Left renal pelvis (tissue), 4 donors: ENCODE measurements around the gene PPIL6. TPM values are rescaled to one million over a fixed set of nuclear protein-coding genes. Genes with fewer than 3 reads are reported as not detected.

ENCODE experiments used
- DNase-seq, 4 donors: peaks; one replicate each; pipeline ENCODE4 v3.0.0-alpha.2; 2013; ENCODE audit warnings: low read depth in 4 of 4, low spot score in 3 of 4
- polyA plus RNA-seq, 4 donors: library from polyadenylated mRNA; unstranded; fragments of 120-200 nt; gene quantifications; one replicate each; pipeline ENCODE4 v1.2.1, GENCODE V29; 2013; ENCODE audit not compliant: insufficient read length in 4 of 4

PPIL6 gene
- polyA plus RNA-seq, 4 donors = 4.8 to 19.8 (median 18.2) TPM

DNA sequence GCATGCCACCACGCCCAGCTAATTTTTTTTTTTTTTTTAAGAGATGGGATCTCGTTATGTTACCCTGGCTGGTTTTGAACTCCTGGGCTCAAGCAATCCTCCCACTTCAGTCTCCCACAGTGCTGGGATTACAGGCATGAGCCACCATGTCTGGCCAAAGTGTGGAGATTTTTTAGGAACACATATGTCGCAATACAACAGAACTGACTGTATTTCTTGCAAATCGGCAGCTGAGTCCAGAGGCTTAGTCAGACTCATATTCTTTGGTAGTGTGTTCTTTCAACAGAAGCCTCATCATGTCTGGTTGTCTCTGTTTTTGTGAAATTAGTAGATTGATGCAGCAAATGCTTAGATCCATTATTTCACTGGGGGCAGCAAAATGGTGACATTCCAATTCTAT is 34.2 kb downstream of the PPIL6 start:
- DNase-seq = no peak

DNA sequence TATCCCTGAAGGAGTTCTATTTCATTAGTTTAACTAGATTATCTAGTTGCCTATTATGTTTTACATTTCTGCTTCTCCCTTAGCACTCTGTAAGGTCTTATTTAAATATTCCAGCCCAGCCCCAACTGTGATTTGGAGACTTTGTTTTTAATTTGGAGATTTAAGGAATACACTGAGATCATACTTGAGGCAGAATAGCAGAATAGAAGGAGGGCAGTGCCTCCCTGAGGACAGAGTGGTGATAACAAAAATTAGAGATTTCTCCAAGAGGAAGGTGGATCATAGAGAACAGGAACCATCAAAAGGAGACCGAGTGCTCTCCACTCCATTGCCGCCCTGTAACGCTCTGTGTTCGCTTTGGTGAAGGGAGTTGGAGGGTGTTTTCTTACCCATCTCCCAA is 43.4 kb downstream of the PPIL6 start:
- no peak for DNase-seq

DNA sequence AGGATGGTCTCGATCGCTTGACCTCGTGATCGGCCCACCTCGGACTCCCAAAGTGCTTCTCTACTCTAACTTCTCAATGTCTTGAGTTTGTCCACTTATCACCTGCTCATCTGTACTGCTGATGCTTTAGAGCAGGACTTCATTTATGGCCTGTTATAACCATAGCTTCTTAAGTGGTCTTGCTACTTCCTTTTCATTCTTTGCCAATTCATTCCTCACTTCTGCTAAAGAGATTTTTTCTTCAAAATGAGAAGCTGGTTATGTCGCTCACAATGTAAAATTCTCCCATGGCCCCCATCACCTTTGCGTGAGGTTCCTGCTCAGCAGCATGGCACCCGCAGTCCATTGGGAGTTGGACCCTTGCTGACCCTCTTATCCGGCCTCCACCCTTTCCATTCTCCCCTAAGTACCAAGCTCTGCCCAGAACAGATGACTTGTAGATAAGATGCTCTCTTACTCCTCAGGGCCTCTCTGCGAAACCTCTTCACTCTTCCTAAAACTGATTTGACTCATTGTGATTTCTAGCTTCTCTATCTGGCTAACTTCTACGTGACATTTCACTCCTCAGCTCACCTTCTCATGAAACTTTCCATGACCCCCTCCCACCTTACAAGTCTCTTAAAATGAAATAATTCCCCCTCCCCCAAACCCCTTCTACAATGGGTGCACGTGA is 44.2 kb downstream of the PPIL6 start:
- no peak for DNase-seq

GRCh38 chr6:109393886-109394281 is 46.5 kb downstream of the PPIL6 start:
- no peak for DNase-seq

DNA sequence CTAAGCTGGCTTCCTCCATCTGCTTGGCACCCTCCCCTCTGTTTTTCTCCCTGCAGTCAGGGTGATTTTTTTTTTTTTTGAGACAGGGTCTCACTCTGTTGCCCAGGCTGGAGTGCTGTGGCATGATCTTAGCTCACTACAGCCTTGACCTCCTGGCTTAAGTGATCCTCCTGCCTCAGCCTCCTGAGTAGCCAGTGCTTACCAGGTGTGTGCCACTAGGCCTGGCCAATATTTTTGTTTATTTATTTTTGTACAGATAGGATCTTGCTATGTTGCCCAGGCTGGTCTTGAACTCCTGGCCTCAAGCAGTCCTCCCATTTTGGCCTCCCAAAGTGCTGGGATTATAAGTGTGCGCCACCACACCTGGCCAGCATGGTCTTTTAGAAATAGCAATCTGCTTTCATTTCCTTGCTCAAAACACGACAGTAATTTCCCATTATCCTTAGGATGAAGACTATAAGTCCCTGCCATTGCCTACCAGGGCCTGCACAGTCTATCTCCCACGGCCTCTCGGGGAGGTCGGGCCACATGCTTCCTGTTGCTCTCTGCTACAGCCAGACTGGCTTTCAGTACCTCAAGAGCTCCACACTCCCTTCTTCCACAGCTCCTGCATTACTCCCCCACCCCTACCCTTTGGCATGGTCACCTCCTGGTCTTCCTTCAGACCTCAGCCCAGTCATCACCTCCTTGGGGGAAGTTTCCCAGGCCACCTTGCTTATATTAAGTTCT is 47.1 kb downstream of the PPIL6 start:
- DNase-seq = no peak

DNA sequence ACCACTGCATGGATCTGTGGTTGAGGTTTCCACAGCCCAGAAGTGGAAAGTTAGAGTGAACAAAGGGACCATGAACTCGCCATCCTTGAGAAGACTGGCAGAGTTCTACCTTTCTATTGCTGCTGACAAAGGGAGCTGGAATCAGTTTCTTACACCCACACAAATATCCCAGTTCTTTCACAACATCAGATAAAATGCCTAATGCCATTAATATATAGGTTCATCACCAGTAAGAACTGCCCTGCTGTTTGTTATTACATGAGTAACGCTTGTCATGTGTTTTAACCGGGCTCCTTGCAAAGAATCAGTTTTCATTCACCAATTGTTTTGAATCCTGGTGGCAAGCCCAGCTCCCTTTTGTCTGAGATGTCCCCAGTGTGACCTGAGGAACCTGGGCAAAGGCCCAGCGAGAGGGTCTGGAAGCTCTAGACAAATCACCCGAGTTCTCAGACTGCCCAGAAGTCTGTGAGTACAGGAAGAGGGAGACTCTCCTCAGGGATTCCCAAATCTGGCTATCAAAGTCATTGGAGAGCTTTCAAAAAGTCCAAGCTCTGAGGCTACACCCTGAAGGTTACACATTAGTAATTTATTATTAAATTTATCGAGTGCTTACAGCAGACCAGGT is 50.7 kb downstream of the PPIL6 start:
- no peak for DNase-seq

GRCh38 chr6:109388265-109388664 is 52.2 kb downstream of the PPIL6 start:
- no peak for DNase-seq

- DNase-seq = no peak
These were observed 56.9 kb downstream of the PPIL6 start for GRCh38 chr6:109383438-109383940.

- peak; percentile 87 to 93 (median 92) for DNase-seq
These were observed 57.6 kb downstream of the PPIL6 start for GRCh38 chr6:109382576-109383437.

DNA sequence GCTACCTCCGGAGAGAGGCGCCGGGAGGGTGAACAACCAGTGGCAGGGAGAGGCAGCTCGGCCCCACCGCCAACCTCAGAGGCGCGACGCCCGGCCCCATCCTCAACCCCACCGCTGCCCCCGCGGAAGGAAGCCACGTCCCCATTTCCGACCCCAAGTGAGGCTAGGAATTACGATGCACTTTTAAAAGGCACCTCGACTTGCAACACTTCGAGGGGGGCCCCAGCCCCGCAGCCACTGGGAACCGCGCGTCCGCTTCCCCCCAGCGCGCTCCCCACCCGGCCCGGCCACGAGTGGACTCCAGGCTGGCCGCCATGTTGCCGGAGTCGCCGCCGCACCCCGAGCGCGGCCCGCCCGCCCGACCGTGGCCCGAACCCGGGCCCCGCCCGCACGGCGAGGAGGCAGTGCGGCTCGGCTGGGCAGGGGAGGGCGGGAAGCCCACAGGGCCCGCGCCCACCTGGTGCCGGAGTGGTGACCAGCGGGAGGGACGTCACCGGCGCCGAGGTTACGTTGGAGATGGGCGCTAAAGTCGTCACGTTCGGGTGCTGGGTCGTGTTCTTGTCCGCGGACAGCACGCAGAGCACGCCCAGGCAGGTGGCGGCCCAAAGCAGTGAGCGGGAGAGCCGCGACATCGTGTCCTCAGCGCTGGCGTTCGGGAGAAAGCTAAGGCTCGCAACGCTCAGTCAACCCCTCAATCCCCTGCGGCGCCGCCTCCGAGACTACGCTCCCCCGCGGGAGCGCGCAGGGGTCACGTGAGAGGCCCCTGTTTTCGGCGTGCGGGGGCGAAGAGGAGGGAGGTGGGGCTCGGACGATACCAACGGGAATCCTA is 58.5 kb downstream of the PPIL6 start, which contains the start of gene CD164:
Gene CD164 (minus strand): TSS at position 721 of the 829 bp plus-strand sequence. CDS start 89 bp downstream, at position 632.
- peak; percentile 92 to 95 (median 94) for DNase-seq

DNA sequence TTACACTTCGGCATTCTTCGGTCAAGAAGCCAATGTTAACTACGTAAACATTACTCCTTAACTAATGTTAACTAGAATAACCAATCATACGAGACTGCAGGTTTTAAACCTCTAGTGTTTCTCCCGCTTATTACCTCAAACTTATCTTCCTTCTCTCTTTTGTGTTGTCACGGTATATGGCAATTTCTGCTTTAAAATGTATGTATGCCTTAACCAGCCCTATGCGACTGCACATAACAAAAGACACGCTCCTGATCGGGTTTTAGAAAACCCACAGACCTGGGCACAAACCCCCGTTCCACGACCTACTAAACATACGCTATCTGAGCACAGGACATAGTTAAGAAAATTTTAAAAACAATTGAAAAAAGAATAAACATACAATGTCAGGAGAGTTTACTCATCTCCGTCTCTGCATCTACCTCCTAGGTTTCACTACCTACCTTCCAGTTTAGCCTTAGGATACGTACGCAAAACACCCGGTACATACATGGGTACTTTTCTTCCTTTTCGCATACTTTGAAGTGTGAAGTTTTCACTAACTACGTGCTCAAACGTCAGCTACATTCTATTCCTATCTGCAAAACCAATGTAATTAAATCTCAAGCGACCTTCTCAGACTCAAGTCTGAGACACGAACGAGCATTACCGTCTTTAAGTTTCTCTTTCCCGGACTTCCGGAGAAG is 59.2 kb downstream of the PPIL6 start:
- peak; percentile 20 to 40 (median 32) for DNase-seq

- DNase-seq = no peak
These were observed 60.7 kb downstream of the PPIL6 start for GRCh38 chr6:109379711-109380110.

GRCh38 chr6:109377717-109378116 is 62.7 kb downstream of the PPIL6 start:
- no peak for DNase-seq

GRCh38 chr6:109374326-109374892 is 66.0 kb downstream of the PPIL6 start:
- no peak for DNase-seq

- DNase-seq = no peak
These were observed 66.7 kb downstream of the PPIL6 start for GRCh38 chr6:109373762-109374161.

- no peak for DNase-seq
These were observed 67.1 kb downstream of the PPIL6 start for GRCh38 chr6:109373331-109373730.

GRCh38 chr6:109372130-109372529 is 68.3 kb downstream of the PPIL6 start:
- no peak for DNase-seq

DNA sequence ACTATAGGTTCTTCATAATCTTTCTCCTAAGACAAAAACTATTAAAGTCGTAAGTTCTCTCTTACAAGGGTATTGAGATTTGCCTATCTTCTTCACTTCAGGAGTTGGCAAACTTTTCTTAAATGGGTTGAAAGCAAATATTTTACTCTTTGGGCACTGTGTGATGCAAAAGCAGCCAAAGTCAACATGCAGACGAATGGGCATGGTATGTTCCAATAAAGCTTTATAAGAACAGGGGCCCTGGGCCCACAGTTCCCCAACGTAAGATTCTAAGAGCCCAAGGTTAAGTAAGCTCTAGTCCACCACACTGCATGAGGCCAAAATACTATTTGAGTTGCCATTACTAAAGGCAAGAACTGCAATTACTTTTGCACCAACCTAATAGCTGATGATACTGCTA is 69.6 kb downstream of the PPIL6 start:
- no peak for DNase-seq

DNA sequence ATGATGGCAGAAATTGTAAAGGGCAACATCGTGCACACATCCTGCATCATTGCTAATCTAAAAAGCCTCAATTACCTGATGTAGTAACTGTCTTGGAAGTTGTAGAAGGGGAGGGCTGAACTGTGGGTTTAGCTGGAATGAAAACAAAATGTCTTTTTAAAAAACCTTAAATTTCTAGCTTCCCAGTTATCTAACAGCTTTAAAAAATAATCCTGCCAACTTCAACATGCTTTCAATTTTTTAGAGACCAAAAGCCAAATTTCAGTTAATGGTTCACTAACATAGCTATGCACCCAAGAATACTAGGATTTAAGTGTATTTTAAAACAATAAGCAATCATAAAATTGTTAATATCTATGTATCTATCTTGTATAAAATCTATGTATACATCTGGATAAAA is 70.1 kb downstream of the PPIL6 start:
- no peak for DNase-seq
